ENCODE measurements around the gene TIGD4. TPM values are rescaled to one million over a fixed set of nuclear protein-coding genes. Genes with fewer than 3 reads are reported as not detected.
"Not testable (repeated sequence)": the region's sequence is repeated elsewhere in the genome, so short reads cannot be mapped to it uniquely, and the experiment has no call there.

TIGD4 gene
- total RNA-seq, 1 donor from 2014 or later: 1.7 TPM

DNA sequence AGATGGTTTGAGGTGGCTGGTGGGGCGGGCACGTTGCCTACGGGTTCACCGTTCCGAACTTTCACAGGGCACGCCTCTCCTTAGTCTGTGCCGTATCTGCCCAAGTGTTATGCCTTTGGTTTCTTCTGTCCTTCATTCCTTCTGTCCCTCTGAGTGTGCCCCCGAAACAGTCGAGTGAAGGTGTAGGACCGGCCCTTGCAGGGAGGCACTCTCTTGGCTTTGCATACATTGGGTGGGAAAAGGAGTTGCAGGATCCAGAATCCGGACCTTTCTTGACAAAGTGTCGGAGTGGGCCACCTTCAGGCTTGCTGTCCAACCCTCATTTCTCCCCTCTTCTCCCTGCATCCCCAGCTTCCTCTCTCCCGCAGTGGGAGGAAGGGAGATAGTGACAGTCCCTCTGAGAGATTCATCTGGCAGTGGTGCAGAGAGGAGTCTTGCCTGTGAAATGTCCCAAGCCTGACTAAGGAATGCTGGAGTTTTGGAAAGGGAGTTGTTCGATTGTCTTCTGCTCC lies 793 bp upstream of the TIGD4 start:
- peak; percentile 15 for DNase-seq (ENCODE audit: low read depth)

DNA sequence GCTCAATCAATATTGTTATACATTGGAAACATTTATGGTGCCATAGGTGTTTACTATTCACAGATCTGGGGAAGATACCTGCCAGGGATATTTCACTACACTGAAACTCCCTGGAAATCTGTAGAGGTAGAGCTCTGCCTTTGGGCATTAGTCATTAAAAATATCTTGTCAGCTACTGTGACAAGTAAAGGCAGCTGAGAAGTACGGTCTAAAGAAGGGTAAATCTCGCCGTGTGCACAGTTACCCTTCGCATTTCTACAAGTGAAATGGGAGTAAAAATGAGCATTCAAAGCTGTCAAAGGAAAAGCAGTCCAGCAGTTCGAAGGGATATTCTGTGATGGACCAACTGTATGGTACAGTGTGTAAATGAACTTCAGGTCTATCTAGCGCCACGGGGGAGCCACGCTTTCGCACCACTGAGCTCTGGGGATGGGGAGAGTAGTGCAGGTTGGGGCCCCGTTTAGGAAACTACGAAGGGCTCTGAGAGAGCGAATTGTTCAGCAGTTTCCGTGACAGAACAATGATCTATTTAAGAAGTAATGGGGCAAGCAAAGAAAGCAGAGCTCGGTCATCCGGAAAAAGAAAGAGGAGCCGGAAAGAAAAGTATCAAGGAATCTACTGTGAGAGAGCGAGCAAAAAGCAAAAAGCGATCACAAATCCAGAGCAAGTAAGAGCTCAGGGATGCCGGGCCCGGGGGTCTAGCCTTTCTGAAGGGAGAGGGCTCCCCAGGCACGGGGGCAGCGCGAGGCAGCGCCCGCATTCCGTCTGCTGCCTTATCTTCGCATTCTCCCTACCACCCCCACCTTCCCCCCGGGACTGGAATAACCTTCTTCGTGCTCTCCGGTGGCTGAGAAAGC lies 646 bp downstream of the TIGD4 start:
- DNase-seq (ENCODE audit: low read depth): peak; percentile 51

DNA sequence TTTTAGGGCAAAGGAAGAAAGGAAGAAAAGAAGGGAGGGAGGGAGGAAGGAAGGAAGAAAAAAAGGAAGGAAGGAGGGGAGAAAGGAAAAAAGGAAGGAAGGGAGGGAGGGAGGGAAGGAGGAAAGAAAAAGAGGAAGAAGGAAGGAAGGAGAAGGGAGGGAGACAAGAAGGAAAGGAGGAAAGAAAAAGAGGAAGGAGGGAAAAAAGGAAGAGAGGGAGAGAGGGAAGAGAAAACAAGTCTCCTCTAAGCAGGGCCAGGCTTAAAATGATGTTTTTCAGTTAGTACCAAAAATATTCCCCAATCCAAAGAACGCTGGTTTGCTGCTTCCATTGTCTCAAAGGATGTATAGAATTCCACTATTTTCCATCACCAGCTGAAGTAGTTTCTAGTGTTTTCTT lies 2.0 kb downstream of the TIGD4 start:
- DNase-seq (ENCODE audit: low read depth): no peak

DNA sequence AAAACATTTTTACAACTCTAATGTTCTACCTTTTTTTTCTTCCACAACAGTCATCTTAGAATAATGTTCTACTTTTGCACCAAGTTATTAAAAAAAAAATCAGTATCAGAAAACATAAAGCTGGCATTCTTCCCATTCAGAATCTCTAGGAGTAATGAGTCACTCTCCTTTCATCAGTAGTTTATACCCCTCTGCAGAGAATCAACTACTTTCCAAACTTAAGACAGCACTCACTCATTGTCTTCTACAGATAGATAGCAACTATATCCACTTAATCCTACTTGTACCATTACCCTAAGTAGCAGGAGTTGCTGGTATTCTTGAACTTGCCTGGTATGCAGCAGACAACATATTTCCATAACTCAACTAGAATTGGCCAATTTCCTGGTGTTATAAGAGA lies 3.2 kb downstream of the TIGD4 start:
- DNase-seq (ENCODE audit: low read depth): no peak

DNA sequence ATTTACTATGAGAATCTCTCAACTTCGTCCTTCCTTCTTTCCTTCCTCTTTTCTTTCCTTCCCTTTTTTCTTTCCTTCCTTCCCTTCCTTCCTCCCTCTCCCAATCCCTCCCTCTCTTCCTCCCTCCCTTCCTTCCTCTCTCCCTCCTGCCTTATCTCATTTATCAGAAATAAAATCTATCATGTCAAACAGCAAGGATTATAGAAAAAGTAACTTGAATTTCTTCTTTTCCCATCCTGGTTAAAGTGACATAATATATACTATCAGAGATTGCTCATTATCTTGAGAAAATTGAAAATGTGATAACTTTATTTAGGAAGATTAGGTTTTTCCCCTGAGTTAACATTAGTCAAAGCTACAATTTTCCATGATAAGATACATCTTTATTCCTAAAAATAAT lies 5.6 kb downstream of the TIGD4 start:
- no peak for DNase-seq (ENCODE audit: low read depth)

DNA sequence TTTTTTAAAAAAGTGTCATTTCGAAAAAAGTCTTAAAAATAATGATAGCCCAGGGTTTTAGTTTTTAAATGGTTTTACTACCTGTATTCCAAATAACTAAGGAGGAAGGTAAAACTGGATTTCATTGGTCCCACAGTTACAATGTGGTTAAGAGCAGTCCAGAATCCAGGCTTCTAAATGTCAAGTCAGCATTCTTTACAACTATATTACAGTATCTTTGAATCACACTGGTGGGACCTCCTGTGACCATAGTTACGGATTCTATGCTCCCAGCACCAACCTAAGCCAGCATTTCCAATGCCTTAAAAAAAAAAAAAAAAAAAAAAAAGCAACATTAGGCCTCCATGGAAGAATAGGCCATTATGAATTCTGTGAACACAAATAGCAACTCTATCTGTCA lies 6.2 kb downstream of the TIGD4 start:
- DNase-seq (ENCODE audit: low read depth): no peak

DNA sequence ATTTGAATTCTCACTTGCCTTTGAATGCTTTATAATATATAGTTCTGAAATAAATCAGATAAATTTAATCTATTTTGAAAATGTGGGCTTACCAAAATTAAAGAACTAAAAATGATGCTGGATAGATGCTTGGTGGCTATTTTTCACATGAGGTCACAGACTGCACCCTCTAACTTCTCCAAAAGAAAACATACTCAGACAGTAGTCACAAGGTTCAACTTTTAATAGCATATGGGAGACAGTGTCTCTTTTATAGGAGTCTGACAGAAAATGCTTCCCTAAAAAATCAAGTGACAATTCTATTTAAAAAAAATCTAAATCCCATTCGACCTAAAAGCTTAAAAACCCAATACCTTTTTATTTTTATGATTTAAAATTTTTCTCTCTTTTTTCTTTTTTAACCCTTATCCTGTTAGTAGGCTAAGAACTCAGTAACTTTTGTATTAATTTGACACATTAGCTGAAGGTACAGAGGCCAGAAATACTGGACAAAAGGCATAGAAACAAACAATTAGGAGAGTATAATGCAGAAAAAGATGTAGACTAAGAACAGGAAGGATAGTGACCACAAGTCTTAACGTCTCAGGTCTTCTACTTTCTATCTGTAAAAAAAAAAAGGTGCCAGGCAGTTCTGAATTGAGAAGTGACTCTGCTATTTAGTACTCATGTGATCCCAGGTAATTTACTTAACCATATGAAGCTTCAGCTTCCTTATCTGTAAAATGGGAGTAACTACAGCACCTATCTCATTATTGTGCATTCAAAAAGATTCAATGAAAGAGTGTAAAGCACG lies 7.6 kb downstream of the TIGD4 start:
- DNase-seq (ENCODE audit: low read depth): no peak

DNA sequence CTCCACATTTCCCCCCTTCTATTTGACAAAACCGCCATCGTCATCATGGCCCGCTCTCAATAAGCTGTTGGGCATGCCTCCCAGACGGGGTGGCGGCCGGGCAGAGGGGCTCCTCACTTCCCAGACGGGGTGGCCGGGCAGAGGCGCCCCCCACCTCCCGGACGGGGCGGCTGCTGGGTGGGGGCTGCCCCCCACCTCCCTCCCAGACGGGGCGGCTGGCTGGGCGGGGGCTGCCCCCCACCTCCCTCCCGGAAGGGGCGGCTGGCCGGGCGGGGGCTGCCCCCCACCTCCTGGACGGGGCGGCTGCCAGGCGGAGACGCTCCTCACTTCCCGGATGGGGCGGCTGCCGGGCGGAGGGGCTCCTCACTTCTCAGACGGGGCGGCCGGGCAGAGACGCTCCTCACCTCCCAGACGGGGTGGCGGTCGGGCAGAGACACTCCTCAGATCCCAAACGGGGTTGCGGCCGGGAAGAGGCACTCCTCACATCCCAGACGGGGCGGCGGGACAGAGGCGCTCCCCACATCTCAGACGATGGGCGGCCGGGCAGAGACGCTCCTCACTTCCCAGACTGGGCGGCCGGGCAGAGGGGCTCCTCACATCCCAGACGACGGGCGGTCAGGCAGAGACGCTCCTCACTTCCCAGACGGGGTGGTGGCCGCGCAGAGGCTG lies 14.3 kb downstream of the TIGD4 start:
- not testable (repeated sequence) for DNase-seq (ENCODE audit: low read depth)

DNA sequence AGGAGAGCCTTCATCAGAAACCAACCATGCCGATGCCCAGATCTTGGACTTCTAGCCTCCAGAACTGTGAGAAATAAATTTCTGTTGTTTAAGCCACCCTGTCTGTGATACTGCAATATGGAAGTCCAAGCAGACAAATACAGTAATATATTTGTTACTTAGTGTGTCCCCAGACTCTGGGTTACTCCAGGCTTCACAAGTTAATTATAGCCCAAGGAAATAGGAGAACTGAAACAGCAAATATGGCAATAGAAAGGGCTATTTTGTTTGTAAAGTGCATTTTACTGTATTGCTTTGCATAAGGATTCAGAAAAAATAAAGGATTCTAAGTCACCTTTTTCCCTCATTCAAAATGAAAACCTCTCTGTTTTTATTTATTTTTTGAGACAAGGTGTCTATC lies 15.7 kb downstream of the TIGD4 start:
- no peak for DNase-seq (ENCODE audit: low read depth)

DNA sequence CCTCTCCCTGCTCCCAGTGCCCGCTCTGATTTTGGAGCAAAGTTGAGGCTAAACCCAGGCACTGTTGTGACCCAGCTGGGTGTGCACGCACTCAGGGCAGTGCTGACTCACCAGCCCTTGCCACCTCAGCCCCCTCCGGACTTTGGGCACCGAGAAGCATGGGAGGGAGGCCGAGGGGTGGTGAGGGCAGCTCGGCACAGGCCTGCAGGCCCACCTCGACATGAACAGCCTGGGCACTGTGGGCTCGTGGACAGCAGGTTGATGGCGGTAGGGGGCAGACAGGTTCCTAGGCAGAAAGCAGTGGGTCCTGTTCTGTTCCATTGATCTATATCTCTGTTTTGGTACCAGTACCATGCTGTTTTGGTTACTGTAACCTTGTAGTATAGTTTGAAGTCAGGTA lies 30.9 kb downstream of the TIGD4 start:
- DNase-seq (ENCODE audit: low read depth): no peak

DNA sequence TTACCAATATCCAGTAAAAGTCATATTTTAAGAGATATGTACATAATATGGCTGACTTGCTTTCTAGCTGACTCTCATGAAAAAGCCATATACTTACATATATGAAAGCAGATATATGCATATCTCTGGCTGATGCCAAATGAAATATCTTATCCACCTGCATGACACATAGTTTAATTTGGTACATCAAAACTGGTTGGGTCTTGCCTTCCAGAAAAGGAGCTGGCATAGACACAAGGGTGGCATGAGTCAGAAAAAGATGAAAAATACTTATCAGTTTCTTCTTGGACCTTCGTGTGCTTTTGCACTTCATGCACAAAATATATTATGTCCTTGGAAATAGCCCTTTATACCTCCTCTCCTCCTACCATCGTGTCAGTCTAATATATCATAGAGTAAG lies 32.1 kb downstream of the TIGD4 start:
- no peak for DNase-seq (ENCODE audit: low read depth)

DNA sequence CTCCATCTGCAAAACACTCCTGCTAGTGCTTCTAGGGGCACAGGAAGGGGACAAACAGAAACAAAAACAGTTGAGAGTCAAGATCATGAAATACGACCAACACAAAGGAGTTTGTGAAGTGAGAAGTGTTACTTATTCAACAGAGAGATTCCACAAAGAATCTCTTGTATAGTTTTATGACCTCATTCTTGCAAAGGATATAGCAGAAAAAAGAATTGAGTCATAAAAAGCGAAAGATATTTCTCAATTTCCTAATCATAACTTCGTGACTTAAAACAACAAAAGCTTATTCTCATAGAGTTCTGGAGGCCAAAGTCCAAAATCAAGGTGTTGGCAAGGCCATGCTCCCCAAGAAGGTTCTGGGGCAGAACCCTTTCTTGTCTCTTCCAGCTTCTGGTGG lies 40.7 kb downstream of the TIGD4 start:
- no peak for DNase-seq (ENCODE audit: low read depth)

DNA sequence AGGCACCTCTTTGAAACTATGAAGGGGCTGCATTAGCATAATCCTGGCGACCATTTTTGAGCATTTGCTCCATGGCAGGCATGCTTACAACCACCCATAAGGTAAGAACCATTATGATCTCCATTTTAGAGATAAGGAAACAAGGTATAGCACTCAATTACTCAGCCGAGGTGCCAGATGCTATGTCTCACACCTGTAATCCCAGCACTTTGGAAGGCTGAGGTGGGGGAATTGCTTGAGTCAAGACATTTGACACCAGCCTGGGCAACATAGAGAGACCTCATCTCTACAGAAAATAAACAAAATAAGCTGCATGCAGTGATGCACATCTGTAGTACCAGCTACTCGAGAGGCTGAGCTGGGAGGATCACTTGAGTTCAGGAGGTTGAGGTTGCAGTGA lies 43.6 kb downstream of the TIGD4 start:
- no peak for DNase-seq (ENCODE audit: low read depth)

DNA sequence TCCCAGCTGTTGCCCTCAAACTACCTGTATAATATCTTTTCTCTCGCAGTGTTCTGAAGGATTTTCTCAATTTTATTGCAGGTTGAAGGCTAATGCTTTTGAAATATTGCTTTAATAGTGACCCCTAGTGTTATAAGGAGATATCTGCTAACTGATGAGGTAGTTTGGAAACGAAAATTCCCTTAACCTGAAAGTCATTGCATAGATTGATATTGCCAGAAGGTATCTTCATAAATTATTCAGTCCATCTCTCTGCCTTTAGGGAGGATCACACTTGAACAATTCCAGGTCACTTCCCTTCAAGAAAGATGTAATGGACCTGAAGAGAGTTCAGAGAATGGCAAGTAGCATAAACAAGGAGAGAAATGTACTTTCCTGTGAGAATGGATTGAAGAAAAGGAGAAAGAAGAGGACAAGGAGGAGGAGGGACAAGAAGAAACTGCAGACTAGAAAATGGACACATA lies 44.1 kb downstream of the TIGD4 start:
- peak; percentile 54 for DNase-seq (ENCODE audit: low read depth)

DNA sequence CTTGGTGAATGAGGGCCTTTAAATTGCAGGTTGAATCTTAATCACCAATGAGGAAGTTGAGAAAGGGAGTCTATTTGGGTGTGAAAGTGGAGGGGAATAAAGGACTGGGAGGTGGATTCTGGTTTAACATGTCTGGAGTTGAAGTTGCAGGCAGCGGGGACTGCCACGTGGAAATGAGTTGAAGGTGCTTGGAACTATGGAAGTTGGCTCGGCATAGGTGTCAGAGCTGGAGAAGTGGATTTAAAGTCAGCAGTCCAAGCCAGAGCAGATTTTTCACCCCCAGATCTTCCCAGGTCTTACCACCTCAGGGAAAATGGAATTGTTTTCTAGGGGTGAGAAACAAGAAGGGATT lies 44.9 kb downstream of the TIGD4 start:
- no peak for DNase-seq (ENCODE audit: low read depth)

DNA sequence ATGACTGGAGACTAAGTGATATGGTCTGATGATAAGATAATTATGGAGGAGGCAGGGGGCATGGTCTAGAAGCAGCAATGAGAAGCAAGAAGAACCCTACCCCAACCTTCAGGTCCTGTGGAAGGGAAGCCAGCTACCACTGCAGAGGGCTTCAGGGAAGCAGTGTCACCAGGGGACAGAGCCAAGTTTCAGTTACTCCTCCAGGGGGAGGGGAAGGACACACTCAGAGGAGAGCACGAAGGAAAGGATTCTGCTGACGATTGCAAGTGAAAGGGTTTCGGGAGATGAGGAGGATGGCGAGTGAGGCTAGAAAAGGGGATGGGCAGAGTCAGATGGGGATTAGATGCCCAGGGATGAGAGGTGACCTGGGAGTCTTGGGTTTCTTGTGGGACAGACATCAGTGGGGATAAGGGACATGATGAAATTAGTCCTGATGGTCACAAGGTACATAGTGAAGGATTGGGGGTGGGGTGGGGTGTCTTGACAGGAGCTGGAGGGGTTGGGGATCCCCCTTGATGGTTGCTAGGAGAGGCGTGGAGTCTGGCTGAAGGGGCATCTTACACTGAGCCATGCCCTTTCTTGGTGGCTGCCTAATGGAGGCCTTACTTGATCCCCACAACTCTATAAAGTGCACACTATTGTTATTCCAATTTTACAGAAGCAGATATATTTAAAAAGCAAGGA lies 45.4 kb downstream of the TIGD4 start:
- no peak for DNase-seq (ENCODE audit: low read depth)

DNA sequence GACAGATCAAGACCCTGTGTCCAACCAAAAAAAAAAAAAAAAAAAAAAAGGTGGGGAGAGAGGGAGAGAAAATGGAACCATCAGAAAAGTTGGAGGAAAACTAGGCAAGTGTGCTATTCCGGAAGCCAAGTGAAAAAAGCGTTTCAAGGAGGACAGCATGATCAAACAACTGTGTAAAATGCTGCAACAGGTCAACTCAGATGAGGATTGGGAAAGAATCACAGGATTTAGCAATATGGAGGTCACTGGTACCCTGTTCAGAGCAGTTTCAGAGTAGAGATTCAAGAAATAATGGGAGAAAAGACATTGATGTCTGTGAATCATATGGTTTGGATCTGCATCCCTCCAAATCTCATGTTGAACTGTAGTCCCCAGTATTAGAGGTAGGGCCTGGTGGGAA lies 47.5 kb downstream of the TIGD4 start:
- DNase-seq (ENCODE audit: low read depth): no peak

DNA sequence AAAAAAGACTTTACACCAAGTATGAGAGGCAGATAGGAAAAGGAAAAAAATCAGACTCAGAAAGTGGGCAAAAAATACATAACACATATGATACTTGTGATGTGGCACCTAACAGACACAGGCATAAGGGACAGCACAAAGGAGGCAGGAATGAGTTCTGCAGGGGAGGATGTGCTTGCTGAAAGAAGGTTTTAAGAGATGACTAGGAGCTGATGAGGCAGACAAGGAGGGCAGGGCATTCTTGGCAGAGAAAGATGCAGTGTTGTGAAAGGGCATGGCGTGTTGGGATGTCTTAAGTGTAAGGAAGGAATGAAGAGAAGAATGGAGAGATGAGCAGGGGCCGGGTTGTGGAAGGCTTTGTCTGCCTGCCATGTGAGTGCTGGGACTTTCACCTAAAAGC lies 50.1 kb downstream of the TIGD4 start:
- peak; percentile 10 for DNase-seq (ENCODE audit: low read depth)

DNA sequence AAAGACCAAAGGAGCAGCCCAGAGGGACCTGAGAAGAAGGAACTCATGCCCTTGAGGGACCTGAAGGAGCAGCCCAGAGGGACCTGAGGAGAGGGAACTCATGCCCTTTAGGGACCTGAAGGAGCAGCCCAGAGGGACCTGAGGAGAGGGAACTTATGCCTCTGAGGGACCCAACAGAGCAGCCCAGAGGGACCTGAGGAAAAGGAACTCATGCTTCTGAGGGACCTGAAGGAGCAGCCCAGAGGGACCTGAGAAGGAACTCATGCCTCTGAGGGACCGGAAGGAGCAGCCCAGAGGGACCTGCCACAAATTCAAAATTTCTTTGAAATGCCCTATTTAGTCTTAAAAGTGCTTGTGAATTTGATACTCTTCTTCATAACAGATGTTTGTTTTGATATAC lies 51.2 kb downstream of the TIGD4 start:
- DNase-seq (ENCODE audit: low read depth): no peak

DNA sequence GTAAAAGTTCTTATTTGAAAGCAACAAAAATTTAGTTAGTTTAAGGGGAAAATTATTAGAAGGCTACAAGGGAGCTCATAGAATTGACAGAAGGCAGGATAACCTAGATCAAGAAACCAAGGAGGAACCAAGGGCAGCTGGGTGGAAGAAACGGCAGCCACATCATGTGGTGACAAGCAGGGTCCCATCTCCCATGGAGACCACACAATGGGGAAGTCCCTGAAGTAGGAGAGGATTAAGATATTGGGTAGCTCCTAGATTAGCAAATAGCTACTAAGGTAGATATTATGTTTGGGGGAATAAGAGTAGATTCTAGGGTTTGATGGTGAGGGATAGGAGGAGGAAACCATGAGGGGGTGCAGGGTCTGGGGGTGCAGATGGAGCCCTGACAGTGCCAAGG lies 51.7 kb downstream of the TIGD4 start:
- no peak for DNase-seq (ENCODE audit: low read depth)

DNA sequence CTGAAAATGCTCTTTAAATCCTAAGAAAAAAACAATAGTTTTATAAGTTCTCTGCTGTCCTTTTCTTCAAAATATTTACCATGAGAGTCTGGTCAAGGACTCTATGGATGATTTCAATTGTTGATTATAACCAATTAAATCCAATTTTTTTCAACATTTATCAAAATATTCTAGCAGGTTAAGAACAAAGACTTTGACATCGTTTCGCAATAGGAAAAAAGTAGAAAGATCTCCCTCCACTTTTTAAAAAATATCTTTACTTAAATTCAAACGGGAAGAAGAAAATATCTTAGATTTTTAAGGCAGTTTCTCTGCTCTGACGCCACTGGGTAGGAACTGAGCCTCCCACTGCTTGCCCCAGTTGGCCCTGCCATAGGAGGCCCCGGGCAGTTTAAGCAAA lies 55.0 kb downstream of the TIGD4 start:
- no peak for DNase-seq (ENCODE audit: low read depth)

DNA sequence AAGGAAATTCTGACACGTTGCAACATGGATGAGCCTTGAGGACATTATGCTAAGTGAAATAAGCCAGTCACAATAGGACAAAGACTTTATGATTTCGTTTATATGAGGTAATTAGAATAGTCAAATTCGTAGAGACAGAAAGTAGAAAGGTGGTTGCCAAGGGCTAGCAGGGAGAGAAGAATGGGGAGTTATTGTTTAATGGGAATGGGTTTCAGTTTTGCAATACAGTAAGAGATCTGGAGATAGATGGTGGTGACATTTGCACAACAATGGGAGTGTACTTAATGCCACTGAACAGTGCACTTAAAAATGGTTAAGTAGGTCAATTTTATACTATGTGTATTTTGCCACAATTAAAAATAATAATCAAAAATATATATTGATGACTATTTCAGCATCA lies 56.3 kb downstream of the TIGD4 start:
- no peak for DNase-seq (ENCODE audit: low read depth)
